Spleen (tissue), 11 donors: ENCODE data around the gene CROCC2. TPM values are rescaled to one million over a fixed set of nuclear protein-coding genes. Genes with fewer than 3 reads are reported as not detected.

Source experiments
- DNase-seq: peaks from one replicate; pipeline ENCODE4 v3.0.0-alpha.2; 2020
- H3K27ac ChIP-seq, 8 donors: fragments of 200-600 bp; sonication (generic) in 7 of 8; 1 replicate in 4 of 8; 2 replicates in 4 of 8; pipeline versions ENCODE4 v1.5.0 to v1.8.0; 2016 to 2021; ENCODE audit warnings: inconsistent platforms in 4 of 8, mild to moderate bottlenecking in 4 of 8, moderate library complexity in 1 of 8
- H3K27me3 ChIP-seq, 7 donors: fragments of 200-600 bp; sonication (generic) in 6 of 7; replicated peaks in 1 of 7; 1 replicate in 4 of 7; 2 replicates in 3 of 7; pipeline versions ENCODE4 v1.5.0 to v1.8.0; 2016 to 2021; ENCODE audit warnings: inconsistent platforms in 3 of 7, mild to moderate bottlenecking in 1 of 7
- H3K36me3 ChIP-seq, 6 donors: fragments of 200-600 bp; sonication (generic) in 5 of 6; 1 replicate in 4 of 6; 2 replicates in 2 of 6; pipeline versions ENCODE4 v1.5.0 to v1.8.0; 2016 to 2021; ENCODE audit warnings: inconsistent platforms in 2 of 6
- H3K4me1 ChIP-seq, 6 donors: fragments of 200-600 bp; sonication (generic) in 5 of 6; 1 replicate in 3 of 6; 2 replicates in 3 of 6; pipeline versions ENCODE4 v1.5.0 to v1.8.0; 2016 to 2021; ENCODE audit warnings: inconsistent platforms in 3 of 6
- H3K4me3 ChIP-seq, 8 donors: fragments of 200-600 bp; sonication (generic) in 7 of 8; 1 replicate in 4 of 8; 2 replicates in 4 of 8; pipeline versions ENCODE4 v1.5.0 to v1.8.0; 2016 to 2021; ENCODE audit warnings: inconsistent platforms in 4 of 8, mild to moderate bottlenecking in 4 of 8, moderate library complexity in 2 of 8
- H3K9me3 ChIP-seq, 8 donors: fragments of 200-600 bp; sonication (generic) in 7 of 8; 1 replicate in 4 of 8; 2 replicates in 4 of 8; pipeline versions ENCODE4 v1.5.0 to v1.8.0; 2016 to 2021; ENCODE audit warnings: inconsistent platforms in 4 of 8
- CTCF ChIP-seq, 11 experiments: fragments of 200-600 bp in 7 of 11; fragments of 450-650 bp in 4 of 11; sonication (generic) in 4 of 11; IDR thresholded peaks in 8 of 11; conservative IDR thresholded peaks in 3 of 11; 1 replicate in 7 of 11; 2 replicates in 4 of 11; pipeline versions ENCODE4 v1.4.0 to v1.8.0; 2016 to 2021; ENCODE audit warnings: antibody characterized with exemption in 11 of 11, inconsistent platforms in 4 of 11, mild to moderate bottlenecking in 1 of 11
- POLR2A ChIP-seq, 3 donors: fragments of 450-650 bp; IDR thresholded peaks; one replicate each; pipeline ENCODE4 v1.5.1; 2017; ENCODE audit warnings: antibody characterized with exemption in 3 of 3, mild to moderate bottlenecking in 1 of 3
- POLR2AphosphoS5 ChIP-seq, 3 donors: sonication (generic); formaldehyde crosslinking; IDR thresholded peaks; one replicate each; pipeline ENCODE4 v1.5.1; 2017; ENCODE audit warnings: antibody characterized with exemption in 3 of 3
- WGBS, 5 donors: extraction: QIAGEN DNeasy Blood & Tissue Kit in 3 of 5; methylation state at CpG; one replicate each; pipeline versions ENCODE4 v1.1.5 to v1.1.7; 2013 to 2018; 5-methylcytosine and 5-hydroxymethylcytosine counted together
- intact Hi-C: fragments of 100-400 bp; cut with DNase I; formaldehyde crosslinking; loops from one replicate; pipeline ENCODE4 v1.15.0; 2023; ENCODE audit warnings: low total_unique reads
- polyA plus RNA-seq, 3 donors: library from polyadenylated mRNA; stranded (reverse); fragments of 200-250 nt; gene quantifications; one replicate each; pipeline ENCODE4 v1.2.1, GENCODE V29; 2013
- total RNA-seq, 7 donors: library from RNA; depleted of rRNA in 3 of 7; stranded (reverse); fragments of >200 nt in 3 of 7; fragmentation: NEBNext Ultra II Directional in 4 of 7; extraction: Animal tissue kit (Norgen Biotek cat#: 25700) in 4 of 7; gene quantifications; one replicate each; pipeline versions ENCODE4 v1.1.0 to v1.2.1, GENCODE V29; 2016 to 2021
- donor health status: healthy with polysubstance abuse.
- donor health status: DM: no; HTN: no; CAD: no; lungs with moderate emphysema.
- donor health status: DM: no; HTN: no; CAD: no.
- donor health status: Bipolar disorder and iron deficiency.
- donor health status: healthy.
- donor health status: DM: no; HTN: no; CAD: no.
- donor health status: DM: yes; HTN: yes; CAD: no.

The CROCC2 gene
- total and polyA plus RNA-seq, 10 donors: 0.04 to 3.6 (median 0.75) TPM

DNA sequence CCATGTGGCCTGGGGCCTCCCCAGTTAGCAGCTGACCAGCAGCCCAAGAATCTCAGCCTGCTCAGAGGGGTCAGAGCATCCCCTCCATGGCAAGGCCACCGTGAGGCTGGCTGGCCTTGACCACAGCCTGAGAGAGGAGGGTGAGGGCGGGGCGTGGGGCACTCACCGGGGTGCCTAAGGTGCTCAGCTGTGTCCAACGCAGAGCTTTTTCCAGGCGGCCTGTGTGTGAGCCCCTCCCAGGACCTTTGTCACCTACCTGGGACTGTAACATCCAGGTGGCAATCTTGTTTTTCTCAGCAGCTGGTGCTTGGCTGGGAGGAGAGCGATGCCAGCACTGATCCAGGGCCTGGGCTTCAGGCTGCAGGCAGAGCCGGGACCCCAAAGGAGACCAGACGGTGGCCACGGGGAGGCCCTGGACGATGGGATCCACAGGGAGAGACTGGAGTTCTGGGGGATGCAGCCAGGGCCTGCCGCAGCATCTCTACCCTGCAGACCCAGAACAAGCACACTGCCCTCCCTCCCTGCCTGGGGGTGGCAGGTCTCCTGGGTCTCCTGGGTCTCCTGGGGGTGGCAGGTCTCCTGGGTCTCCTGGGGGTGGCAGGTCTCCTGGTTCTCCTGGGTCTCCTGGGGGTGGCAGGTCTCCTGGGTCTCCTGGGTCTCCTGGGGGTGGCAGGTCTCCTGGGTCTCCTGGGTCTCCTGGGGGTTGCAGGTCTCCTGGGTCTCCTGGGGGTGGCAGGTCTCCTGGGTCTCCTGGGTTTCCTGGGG lies 104.6 kb downstream of the CROCC2 start:
- Histone ChIP-seq H3K36me3 (no peaks in the 10 kb centered on the region), H3K27me3 (peaks cover 0 to 38% (median 0%) of the 10 kb centered on the region in 7 donors), H3K4me3 (peak overlapping the region in 3 of 8 donors; percentile 8 to 49 (median 16)), H3K4me1 (peaks cover 17 to 42% (median 29%) of the 10 kb centered on the region in 6 donors), H3K9me3 (peaks cover 0 to 8% (median 2%) of the 10 kb centered on the region in 8 donors), H3K27ac (peak overlapping the region in 7 of 8 donors; percentile 53 to 78 (median 74))
- DNase-seq: peak; percentile 69
- TF ChIP-seq POLR2AphosphoS5 (IDR thresholded peaks at IDR 0.05): no peak
- TF ChIP-seq CTCF (IDR thresholded peaks at IDR 0.05 in 8 of 11, conservative IDR thresholded peaks at IDR 0.05 in 3 of 11): no peak
- no peak for TF ChIP-seq POLR2A (IDR thresholded peaks at IDR 0.05)
- intact Hi-C loops: no loop called here
- WGBS, 5 donors: 45 to 71% (median 68%) methylated on average over 10 to 12 of the region's 12 CpGs

DNA sequence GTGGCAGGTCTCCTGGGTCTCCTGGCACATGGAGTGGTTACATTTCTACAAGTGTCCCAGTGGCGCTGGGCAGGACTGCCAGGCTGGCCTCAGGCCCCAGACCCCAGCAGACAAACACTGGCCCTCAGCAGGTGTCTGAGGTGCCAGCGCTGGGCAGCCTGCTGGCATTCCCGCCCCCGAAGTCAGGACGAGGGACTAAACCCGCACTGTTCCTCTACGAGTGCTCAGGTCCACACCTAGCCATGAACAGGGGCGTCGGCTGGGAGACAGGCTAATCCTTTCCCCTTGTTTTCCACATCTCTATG lies 105.1 kb downstream of the CROCC2 start:
- Histone ChIP-seq H3K4me3 (no peak overlapping the region), H3K27ac (peak overlapping the region in 2 of 8 donors; percentile 30 to 77), H3K9me3 (peaks cover 0 to 3% (median 0%) of the 10 kb centered on the region in 8 donors), H3K27me3 (peaks cover 0 to 38% (median 0%) of the 10 kb centered on the region in 7 donors), H3K36me3 (no peaks in the 10 kb centered on the region), H3K4me1 (peaks cover 17 to 42% (median 29%) of the 10 kb centered on the region in 6 donors)
- DNase-seq: peak; percentile 71
- TF ChIP-seq CTCF (IDR thresholded peaks at IDR 0.05 in 8 of 11, conservative IDR thresholded peaks at IDR 0.05 in 3 of 11): no peak
- no peak for TF ChIP-seq POLR2AphosphoS5 (IDR thresholded peaks at IDR 0.05)
- TF ChIP-seq POLR2A (IDR thresholded peaks at IDR 0.05): no peak
- intact Hi-C loops: no loop called here
- 83 to 94% (median 91%) methylated on average over 7 to 9 of the region's 9 CpGs for WGBS, 5 donors

- 65 to 73% (median 72%) methylated on average over 19 to 29 of the region's 29 CpGs for WGBS, 5 donors
- intact Hi-C loops: no loop called here
- Histone ChIP-seq H3K4me1 (peaks cover 17 to 42% (median 29%) of the 10 kb centered on the region in 6 donors), H3K4me3 (no peak overlapping the region), H3K27ac (peak overlapping the region in 3 of 8 donors; percentile 30 to 77 (median 40)), H3K27me3 (peaks cover 0 to 38% (median 0%) of the 10 kb centered on the region in 7 donors), H3K9me3 (no peaks in the 10 kb centered on the region), H3K36me3 (no peaks in the 10 kb centered on the region)
- peak; percentile 58 for DNase-seq
- no peak for TF ChIP-seq POLR2A (IDR thresholded peaks at IDR 0.05)
- peak in 1 of 3 donors; percentile 6 for TF ChIP-seq POLR2AphosphoS5 (IDR thresholded peaks at IDR 0.05)
- no peak for TF ChIP-seq CTCF (IDR thresholded peaks at IDR 0.05 in 8 of 11, conservative IDR thresholded peaks at IDR 0.05 in 3 of 11)
Observed at GRCh38 chr2:241011751-241012510, 105.8 kb downstream of the CROCC2 start.

GRCh38 chr2:241014224-241014623 lies 108.1 kb downstream of the CROCC2 start:
- no peak for DNase-seq
- Histone ChIP-seq H3K36me3 (no peaks in the 10 kb centered on the region), H3K4me3 (no peak overlapping the region), H3K27me3 (peaks cover 0 to 23% (median 0%) of the 10 kb centered on the region in 7 donors), H3K27ac (no peak overlapping the region), H3K9me3 (no peaks in the 10 kb centered on the region), H3K4me1 (peaks cover 14 to 28% (median 18%) of the 10 kb centered on the region in 6 donors)
- intact Hi-C loops: no loop called here
- WGBS, 5 donors: 85 to 95% (median 92%) methylated on average over 6 of the region's 6 CpGs
- TF ChIP-seq CTCF (IDR thresholded peaks at IDR 0.05 in 8 of 11, conservative IDR thresholded peaks at IDR 0.05 in 3 of 11) (no peak), POLR2AphosphoS5 (IDR thresholded peaks at IDR 0.05) (no peak), POLR2A (IDR thresholded peaks at IDR 0.05) (no peak)
